Measurements from ENCODE around the gene C17orf75.

Gene C17orf75

GRCh38 chr17:32314636-32315035 lies 27.3 kb downstream of the C17orf75 start:
- H3K27ac ChIP-seq: no peak overlapping the region
- TF ChIP-seq CTCF (conservative IDR thresholded peaks at IDR 0.05): no peak

- 0 out of 2 replicates have a peak overlapping the region, but pooled peaks have one; percentile 7 for H3K27ac ChIP-seq
- no peak for TF ChIP-seq CTCF (conservative IDR thresholded peaks at IDR 0.05)
Measured at GRCh38 chr17:32311028-32311536, 30.9 kb downstream of the C17orf75 start.

- H3K27ac ChIP-seq: no peak overlapping the region
- TF ChIP-seq CTCF (conservative IDR thresholded peaks at IDR 0.05): no peak
Measured at GRCh38 chr17:32307658-32308057, 34.3 kb downstream of the C17orf75 start.

DNA sequence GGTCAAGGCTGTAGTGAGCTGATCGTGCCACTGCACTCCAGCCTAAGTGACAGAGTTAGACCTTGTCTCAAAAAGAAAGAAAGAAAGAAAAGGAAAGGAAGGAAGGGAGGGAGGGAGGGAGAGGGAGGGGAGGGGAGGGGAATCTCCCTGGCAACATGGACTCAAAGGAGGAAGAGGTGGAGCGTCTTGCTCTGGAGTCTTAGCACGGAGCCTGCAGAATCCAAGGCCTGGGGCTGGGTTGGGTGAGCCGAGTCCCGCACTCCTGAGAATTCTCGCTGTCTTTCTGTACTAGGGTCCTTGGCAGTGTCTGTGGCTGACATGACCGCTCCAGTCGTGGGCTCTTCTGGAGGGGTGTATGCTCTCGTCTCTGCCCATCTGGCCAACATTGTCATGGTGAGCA lies 36.9 kb downstream of the C17orf75 start:
- no peak overlapping the region for H3K27ac ChIP-seq
- TF ChIP-seq CTCF (conservative IDR thresholded peaks at IDR 0.05): no peak

- no peak for TF ChIP-seq CTCF (conservative IDR thresholded peaks at IDR 0.05)
- peak overlapping the region; percentile 41; the same call in 1 of the 2 replicates for H3K27ac ChIP-seq
Measured at GRCh38 chr17:32303781-32304288, 38.1 kb downstream of the C17orf75 start.

DNA sequence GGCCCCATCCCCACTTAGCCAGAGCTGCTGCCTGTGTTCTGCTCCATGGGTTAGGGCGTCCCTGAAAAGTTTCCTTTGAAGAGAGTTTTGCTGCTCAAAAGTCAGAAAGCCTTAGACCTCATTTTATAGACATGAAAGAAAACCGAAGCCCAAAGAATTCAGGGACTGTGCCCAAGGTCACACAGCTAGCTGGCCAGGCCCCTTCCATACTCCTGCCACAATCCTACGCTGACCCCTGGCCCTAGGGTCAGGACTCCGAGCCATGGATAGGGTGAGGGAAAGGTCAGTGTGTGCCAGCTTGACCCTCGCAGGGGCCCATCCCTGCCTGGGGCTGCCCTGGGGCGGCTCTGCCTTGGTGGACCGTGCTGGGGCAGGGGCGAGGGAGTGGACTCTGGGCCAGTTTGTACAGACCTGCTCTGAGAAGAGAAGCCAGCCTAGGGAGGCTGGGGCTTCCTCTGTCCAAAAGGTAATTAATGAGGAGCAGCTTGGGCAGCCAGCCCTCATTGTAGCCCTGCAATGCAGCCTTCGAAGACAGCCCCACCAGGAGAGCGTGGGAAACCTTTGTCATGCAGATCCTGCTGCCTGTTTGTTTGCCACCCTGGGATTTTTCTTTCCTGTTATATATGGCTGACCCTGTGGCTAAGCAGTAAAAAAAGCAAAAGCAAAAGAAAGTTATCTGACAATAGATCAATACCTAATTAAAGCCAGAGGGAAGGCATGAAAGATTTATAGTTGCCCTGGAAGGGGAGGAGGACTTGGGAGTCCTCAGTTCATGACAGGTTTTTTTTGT lies 38.9 kb downstream of the C17orf75 start:
- no peak for TF ChIP-seq CTCF (conservative IDR thresholded peaks at IDR 0.05)
- peak overlapping the region; percentile 41; the same call in 1 of the 2 replicates for H3K27ac ChIP-seq

DNA sequence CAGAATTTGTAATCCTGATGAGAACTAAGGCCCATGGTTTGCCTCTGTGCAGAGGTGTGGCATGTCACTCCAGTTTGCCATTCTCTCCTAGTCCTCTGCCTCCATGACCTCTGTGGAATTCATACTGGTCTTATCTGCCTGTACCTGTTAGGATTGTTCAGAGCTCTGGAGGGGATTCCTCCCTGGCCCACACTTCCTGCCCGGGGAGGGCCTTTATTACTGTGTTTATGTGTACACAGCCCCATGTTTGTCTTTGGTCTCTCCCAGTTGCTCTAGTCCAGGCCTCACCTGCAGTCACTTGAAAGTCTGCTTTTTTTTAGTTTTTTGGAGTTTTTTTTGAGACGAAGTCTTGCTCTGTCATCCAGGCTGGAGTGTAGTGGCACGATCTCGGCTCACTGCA lies 39.9 kb downstream of the C17orf75 start:
- H3K27ac ChIP-seq: no peak overlapping the region; the same call in 1 of the 2 replicates
- no peak for TF ChIP-seq CTCF (conservative IDR thresholded peaks at IDR 0.05)
